SK-N-SH treated with all-trans-retinoic acid at 6 μM for 48 hours (cell line): ENCODE measurements around the gene UGT2A3.

Experiments
- ATAC-seq: fragments of 200-7000 bp; cut with Tn5 transposase; 3 replicates; pipeline ENCODE4 v1.9.1; 2020; ENCODE audit warnings: mild to moderate bottlenecking, moderate library complexity
- ARNTL ChIP-seq: fragments of 450-650 bp; formaldehyde crosslinking; IDR thresholded peaks from 2 replicates; pipeline ENCODE4 v1.5.0; 2020; ENCODE audit warnings: low read depth, mild to moderate bottlenecking, moderate library complexity, borderline replicate concordance
- CREB5 ChIP-seq: fragments of 250-450 bp; sonication (Bioruptor Pico); IDR thresholded peaks from 2 replicates; pipeline ENCODE4 v1.5.1; 2020; ENCODE audit warnings: low read depth, mild to moderate bottlenecking, moderate library complexity
- CSDC2 ChIP-seq: fragments of 250-450 bp; sonication (Bioruptor Pico); IDR thresholded peaks from 2 replicates; pipeline ENCODE4 v1.5.0; 2020; ENCODE audit warnings: mild to moderate bottlenecking, moderate library complexity
- CSRNP3 ChIP-seq: fragments of 250-450 bp; sonication (Bioruptor Pico); IDR thresholded peaks from 2 replicates; pipeline ENCODE4 v1.5.1; 2021; ENCODE audit warnings: mild to moderate bottlenecking, moderate library complexity
- ESRRG ChIP-seq: fragments of 250-450 bp; sonication (Bioruptor Pico); IDR thresholded peaks from 2 replicates; pipeline ENCODE4 v1.6.1; 2021; ENCODE audit warnings: mild to moderate bottlenecking
- GLIS3 ChIP-seq: fragments of 250-450 bp; sonication (Bioruptor Pico); IDR thresholded peaks from 2 replicates; pipeline ENCODE4 v1.5.0; 2020; ENCODE audit warnings: mild to moderate bottlenecking, moderate library complexity
- ISL1 ChIP-seq: fragments of 250-450 bp; sonication (Bioruptor Pico); IDR thresholded peaks from 2 replicates; pipeline ENCODE4 v2.1.2; 2022; ENCODE audit warnings: mild to moderate bottlenecking, moderate library complexity
- OSR1 ChIP-seq: fragments of 250-450 bp; sonication (Bioruptor Pico); IDR thresholded peaks from 2 replicates; pipeline ENCODE4 v1.8.0; 2022; ENCODE audit warnings: moderate library complexity, mild to moderate bottlenecking, inconsistent platforms
- PPARA ChIP-seq: fragments of 250-450 bp; sonication (Bioruptor Pico); IDR thresholded peaks from 2 replicates; pipeline ENCODE4 v1.5.0; 2020; ENCODE audit warnings: mild to moderate bottlenecking, borderline replicate concordance
- SNAI2 ChIP-seq: fragments of 250-450 bp; sonication (Bioruptor Pico); IDR thresholded peaks from 2 replicates; pipeline ENCODE4 v1.5.0; 2020; ENCODE audit warnings: mild to moderate bottlenecking, moderate library complexity
- TCF4 ChIP-seq: fragments of 250-450 bp; sonication (Bioruptor Pico); IDR thresholded peaks from 2 replicates; pipeline ENCODE4 v1.8.0; 2021; ENCODE audit warnings: mild to moderate bottlenecking, moderate library complexity, borderline replicate concordance
- TOX ChIP-seq: fragments of 250-450 bp; sonication (Bioruptor Pico); IDR thresholded peaks from 2 replicates; pipeline ENCODE4 v1.8.0; 2021; ENCODE audit warnings: mild to moderate bottlenecking, moderate library complexity, borderline replicate concordance
- TSHZ2 ChIP-seq: fragments of 250-450 bp; sonication (Bioruptor Pico); IDR thresholded peaks from 2 replicates; pipeline ENCODE4 v1.5.0; 2020; ENCODE audit warnings: mild to moderate bottlenecking, moderate library complexity
- ZC3H10 ChIP-seq: fragments of 250-450 bp; sonication (Bioruptor Pico); IDR thresholded peaks from 2 replicates; pipeline ENCODE4 v1.5.1; 2021; ENCODE audit warnings: mild to moderate bottlenecking, moderate library complexity
- ZFP30 ChIP-seq: fragments of 450-650 bp; formaldehyde crosslinking; IDR thresholded peaks from 2 replicates; pipeline ENCODE4 v1.5.0; 2022; ENCODE audit warnings: mild to moderate bottlenecking, moderate library complexity
- ZNF565 ChIP-seq: fragments of 450-650 bp; formaldehyde crosslinking; conservative IDR thresholded peaks from 2 replicates; pipeline ENCODE4 v1.5.0; 2020; ENCODE audit warnings: low read depth, mild to moderate bottlenecking, moderate library complexity
- ZNF70 ChIP-seq: fragments of 450-650 bp; formaldehyde crosslinking; IDR thresholded peaks from 2 replicates; pipeline ENCODE4 v1.5.0; 2020; ENCODE audit warnings: mild to moderate bottlenecking, moderate library complexity
- ZNF8 ChIP-seq: fragments of 450-650 bp; formaldehyde crosslinking; IDR thresholded peaks from 2 replicates; pipeline ENCODE4 v1.5.0; 2020; ENCODE audit warnings: mild to moderate bottlenecking, moderate library complexity
- TF ChIP-seq, protein P1 (sequence below): fragments of 250-450 bp; sonication (Bioruptor Pico); IDR thresholded peaks from 2 replicates; pipeline ENCODE4 v1.8.0; 2021; ENCODE audit warnings: low read depth, mild to moderate bottlenecking, moderate library complexity, borderline replicate concordance
- TF ChIP-seq, protein P2 (sequence below): fragments of 250-450 bp; sonication (Bioruptor Pico); IDR thresholded peaks from 2 replicates; pipeline ENCODE4 v1.8.0; 2020; ENCODE audit warnings: mild to moderate bottlenecking, moderate library complexity, borderline replicate concordance

The UGT2A3 gene

GRCh38 chr4:68905939-68906779 is 45.4 kb downstream of the UGT2A3 start:
- peak; percentile 70 for ATAC-seq
- TF ChIP-seq ZNF565 (no peak), ARNTL (CRISPR knock-in tag) (no peak), OSR1 (CRISPR knock-in tag) (no peak), CSRNP3 (no peak), ZNF70 (no peak), ZC3H10 (CRISPR knock-in tag) (no peak), ESRRG (CRISPR knock-in tag) (no peak)

- TF ChIP-seq ZNF565 = no peak
- no peak for TF ChIP-seq PPARA
- TF ChIP-seq ZC3H10 (CRISPR knock-in tag) = no peak
- TF ChIP-seq CSDC2 (CRISPR knock-in tag) = no peak
- no peak for TF ChIP-seq GLIS3 (CRISPR knock-in tag)
- no peak for TF ChIP-seq TCF4
- TF ChIP-seq CREB5 (CRISPR knock-in tag) = no peak
- no peak for TF ChIP-seq ZFP30 (CRISPR knock-in tag)
- no peak for TF ChIP-seq ZNF70
- no peak for TF ChIP-seq ESRRG (CRISPR knock-in tag)
- TF ChIP-seq, protein P1, sequence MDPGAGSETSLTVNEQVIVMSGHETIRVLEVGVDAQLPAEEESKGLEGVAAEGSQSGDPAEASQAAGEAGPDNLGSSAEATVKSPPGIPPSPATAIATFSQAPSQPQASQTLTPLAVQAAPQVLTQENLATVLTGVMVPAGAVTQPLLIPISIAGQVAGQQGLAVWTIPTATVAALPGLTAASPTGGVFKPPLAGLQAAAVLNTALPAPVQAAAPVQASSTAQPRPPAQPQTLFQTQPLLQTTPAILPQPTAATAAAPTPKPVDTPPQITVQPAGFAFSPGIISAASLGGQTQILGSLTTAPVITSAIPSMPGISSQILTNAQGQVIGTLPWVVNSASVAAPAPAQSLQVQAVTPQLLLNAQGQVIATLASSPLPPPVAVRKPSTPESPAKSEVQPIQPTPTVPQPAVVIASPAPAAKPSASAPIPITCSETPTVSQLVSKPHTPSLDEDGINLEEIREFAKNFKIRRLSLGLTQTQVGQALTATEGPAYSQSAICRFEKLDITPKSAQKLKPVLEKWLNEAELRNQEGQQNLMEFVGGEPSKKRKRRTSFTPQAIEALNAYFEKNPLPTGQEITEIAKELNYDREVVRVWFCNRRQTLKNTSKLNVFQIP (CRISPR knock-in tag) = no peak
- no peak for TF ChIP-seq ARNTL (CRISPR knock-in tag)
- no peak for TF ChIP-seq TOX (CRISPR knock-in tag)
- TF ChIP-seq CSRNP3 = no peak
- TF ChIP-seq OSR1 (CRISPR knock-in tag) = no peak
- TF ChIP-seq ISL1 (CRISPR knock-in tag) = no peak
- TF ChIP-seq, protein P2, sequence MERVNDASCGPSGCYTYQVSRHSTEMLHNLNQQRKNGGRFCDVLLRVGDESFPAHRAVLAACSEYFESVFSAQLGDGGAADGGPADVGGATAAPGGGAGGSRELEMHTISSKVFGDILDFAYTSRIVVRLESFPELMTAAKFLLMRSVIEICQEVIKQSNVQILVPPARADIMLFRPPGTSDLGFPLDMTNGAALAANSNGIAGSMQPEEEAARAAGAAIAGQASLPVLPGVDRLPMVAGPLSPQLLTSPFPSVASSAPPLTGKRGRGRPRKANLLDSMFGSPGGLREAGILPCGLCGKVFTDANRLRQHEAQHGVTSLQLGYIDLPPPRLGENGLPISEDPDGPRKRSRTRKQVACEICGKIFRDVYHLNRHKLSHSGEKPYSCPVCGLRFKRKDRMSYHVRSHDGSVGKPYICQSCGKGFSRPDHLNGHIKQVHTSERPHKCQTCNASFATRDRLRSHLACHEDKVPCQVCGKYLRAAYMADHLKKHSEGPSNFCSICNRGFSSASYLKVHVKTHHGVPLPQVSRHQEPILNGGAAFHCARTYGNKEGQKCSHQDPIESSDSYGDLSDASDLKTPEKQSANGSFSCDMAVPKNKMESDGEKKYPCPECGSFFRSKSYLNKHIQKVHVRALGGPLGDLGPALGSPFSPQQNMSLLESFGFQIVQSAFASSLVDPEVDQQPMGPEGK (CRISPR knock-in tag) = no peak
- TF ChIP-seq ZNF8 = no peak
- TF ChIP-seq SNAI2 = no peak
- peak; percentile 19; the same call in 2 of the 3 replicates for ATAC-seq
Measured at GRCh38 chr4:68905598-68905938, 46.0 kb downstream of the UGT2A3 start.

DNA sequence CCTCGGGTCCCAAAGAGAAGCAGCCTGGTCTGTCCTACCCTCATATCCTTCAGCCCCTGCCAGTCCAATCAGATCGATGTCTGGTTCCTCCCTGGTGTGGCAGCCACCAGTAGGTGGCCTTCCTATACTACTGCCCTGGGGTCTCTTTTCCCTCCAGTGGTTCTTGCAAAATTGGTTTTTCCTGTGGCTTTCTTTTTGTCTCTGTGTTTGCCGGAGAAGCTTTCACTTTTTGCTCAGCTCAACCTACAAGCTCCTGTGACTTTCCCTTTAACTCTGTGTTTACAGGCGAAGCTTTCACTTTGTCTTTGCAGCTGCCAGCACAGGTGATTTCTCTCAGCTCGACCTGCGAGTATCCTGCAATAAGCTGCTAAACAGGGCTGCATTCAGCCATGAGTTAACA is 46.8 kb downstream of the UGT2A3 start:
- TF ChIP-seq ARNTL (CRISPR knock-in tag) = no peak
- TF ChIP-seq ZNF565 = no peak
- TF ChIP-seq CREB5 (CRISPR knock-in tag) = no peak
- no peak for TF ChIP-seq TSHZ2
- TF ChIP-seq, protein P1 (CRISPR knock-in tag) = no peak
- TF ChIP-seq ZNF8 = no peak
- TF ChIP-seq, protein P2 (CRISPR knock-in tag) = no peak
- TF ChIP-seq TOX (CRISPR knock-in tag) = no peak
- peak; percentile 68 for ATAC-seq
